Cardiac septum (tissue), 1 donor: ENCODE results near the gene EIF5A. TPM values are rescaled to one million over a fixed set of nuclear protein-coding genes. Genes with fewer than 3 reads are reported as not detected.
A peak's percentile ranks its signal among the peaks of the same experiment; 100 is the strongest.

Experiments
- DNase-seq: peaks from one replicate; pipeline ENCODE4 v3.0.0-alpha.2; 2020; ENCODE audit warnings: low spot score
- intact Hi-C: fragments of 100-400 bp; cut with DNase I; formaldehyde crosslinking; loops from one replicate; pipeline ENCODE4 v1.14.0; 2022
- total RNA-seq: library from RNA; stranded (reverse); fragmentation: NEBNext Ultra II Directional; extraction: Animal tissue kit (Norgen Biotek cat#: 25700); gene quantifications from one replicate; pipeline ENCODE4 v1.2.1, GENCODE V29; 2021
- donor health status: DM: no; HTN: no; CAD: no.

EIF5A gene
- total RNA-seq, 1 donor from 2014 or later = 263 TPM

- DNase-seq = no peak
- intact Hi-C loops = no loop called here
Measured at GRCh38 chr17:7282752-7283321, 24.6 kb upstream of the EIF5A start.

DNA sequence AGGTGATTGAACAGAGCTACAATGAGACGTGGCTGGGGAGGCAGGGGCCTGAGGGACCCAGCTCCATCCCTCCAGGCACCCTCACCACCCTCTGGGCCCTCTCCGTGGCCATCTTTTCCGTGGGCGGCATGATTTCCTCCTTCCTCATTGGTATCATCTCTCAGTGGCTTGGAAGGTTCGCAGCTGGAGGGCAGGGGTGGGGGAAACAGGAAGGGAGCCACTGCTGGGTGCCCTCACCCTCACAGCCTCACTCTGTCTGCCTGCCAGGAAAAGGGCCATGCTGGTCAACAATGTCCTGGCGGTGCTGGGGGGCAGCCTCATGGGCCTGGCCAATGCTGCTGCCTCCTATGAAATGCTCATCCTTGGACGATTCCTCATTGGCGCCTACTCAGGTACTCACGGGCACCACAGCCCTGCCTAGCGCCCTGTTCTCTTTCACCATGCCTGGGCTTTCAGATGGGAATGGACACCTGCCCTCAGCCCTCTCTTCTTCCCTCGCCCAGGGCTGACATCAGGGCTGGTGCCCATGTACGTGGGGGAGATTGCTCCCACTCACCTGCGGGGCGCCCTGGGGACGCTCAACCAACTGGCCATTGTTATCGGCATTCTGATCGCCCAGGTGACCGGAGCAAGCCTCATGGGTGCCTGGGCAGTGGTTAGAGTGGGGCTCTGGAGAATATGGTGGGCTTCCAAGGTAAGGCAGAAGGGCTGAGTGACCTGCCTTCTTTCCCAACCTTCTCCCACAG lies 23.8 kb upstream of the EIF5A start:
- intact Hi-C loops = no loop called here

GRCh38 chr17:7284911-7285310 lies 22.5 kb upstream of the EIF5A start:
- intact Hi-C loops = no loop called here
- DNase-seq = no peak

More for the DNA sequence above, 23.8 kb upstream of the EIF5A start:
- DNase-seq = no peak

GRCh38 chr17:7285679-7286078 lies 21.7 kb upstream of the EIF5A start:
- peak; percentile 63 for DNase-seq
- intact Hi-C loops = no loop called here

DNA sequence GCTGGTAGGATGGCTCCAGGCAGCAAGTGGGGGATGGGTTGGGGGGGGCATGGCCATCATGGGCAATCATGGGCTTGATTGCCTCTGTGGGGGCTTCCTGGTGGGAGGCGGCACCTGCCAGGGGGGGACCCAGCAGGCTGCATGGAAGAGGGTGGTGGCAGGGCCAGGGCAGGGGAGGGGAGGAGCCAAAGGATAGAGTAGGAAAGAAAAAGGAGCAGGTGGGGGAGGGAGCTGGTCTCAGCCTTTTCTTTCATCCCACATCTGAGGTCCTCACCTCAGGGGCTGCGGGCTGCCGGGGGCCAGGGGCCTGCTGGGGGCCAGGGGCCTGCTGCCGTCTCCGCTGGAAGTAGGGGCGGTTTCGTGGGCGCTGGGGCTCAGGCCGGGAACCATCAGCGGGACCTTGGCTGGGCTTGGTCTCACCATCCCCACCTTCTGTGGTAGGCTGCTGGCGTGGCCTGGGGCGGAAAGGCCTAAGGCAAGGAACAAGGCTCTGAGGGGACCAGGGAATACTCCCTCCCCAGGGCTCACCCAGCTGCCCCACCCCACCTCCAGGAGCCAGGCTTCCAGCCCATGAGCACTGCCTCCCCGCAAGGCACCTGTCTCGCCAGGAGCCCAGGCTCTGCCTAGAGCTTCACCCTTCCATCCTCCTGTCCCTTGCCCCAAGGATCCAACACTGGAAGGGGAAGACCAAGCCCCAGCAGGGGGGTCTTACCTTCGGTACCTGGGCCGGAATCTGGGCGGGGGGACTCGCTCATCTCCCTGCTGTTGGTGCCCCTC lies 18.0 kb upstream of the EIF5A start:
- intact Hi-C loops = no loop called here
- no peak for DNase-seq

DNA sequence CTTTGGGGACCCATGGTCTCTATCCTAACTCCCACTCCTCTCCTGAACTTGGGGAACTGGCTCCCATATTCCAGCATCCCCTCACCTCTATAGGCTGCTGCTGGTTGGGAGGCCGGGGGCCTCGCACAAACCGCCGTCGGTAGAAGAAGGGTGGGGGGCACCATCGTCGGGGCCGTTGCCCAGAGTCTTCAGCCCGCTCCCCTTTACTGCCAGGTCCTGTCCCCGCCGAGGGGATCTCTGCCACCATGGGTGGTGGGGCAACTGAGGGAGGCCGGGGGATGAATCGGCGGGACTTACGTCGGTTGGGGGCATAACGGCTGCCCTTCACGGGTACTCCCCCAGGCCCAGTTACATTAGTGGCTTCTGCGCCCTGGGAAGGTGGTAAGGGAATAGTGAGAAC lies 17.3 kb upstream of the EIF5A start:
- DNase-seq = no peak

DNA sequence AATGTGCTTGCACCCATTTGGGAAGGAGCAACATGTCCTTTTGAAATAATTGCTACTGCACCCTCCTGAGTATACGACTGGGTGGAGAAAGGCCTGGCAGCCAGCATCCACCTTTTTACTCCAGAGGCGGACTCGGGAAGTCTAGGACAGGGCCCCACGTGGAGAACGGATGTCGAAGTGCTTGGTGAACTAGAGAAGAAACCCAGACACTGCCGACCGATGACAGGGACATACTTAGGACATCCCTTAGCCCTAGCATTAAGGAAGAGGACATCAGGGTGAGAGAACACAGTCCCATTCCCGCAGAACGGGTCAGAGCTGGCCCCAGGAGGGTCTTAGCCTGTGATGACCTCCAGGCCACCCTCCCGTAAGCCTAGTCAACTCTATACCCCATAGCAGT lies 16.7 kb upstream of the EIF5A start:
- DNase-seq = no peak
- intact Hi-C loops = no loop called here

More for the DNA sequence above, 17.3 kb upstream of the EIF5A start:
- intact Hi-C loops = no loop called here

DNA sequence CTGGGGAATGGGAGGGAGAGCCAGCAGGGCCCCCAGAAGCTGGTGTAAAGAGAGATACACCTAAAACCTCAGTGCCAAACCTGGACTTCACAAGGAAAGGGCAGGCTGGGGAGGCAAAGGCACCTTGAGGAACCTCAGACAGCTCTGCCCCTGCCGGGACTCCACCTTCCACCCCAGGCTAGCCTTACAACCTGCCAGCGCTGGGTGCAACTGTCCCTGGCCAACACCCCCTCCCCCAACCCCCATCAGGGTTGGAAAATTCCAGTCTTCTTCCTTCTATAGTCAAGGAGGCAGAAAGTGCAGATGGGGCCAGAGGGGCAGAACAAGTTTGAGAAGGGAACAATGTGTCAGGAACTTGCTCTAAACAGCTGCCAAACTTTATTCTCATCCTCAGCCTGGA lies 15.2 kb upstream of the EIF5A start:
- DNase-seq = no peak

DNA sequence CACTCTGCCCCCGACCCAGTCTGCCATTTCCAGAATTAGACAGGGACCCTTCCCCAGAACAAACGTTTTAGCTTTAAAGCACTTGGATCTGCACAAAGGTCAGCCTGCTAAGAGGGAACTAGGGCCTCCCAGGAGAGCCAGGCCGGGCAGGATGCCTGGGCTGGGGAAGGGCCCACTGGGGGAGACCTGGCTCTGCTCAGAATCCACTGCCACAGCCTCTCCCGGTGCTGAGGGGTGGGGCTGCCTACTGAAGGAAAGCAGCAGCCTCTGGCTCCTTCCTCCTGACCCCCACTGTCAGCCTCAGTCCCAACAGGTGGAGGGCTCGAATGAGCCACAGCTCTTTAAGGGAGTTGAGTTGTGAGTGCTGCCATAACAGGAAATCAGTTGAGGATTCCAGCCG lies 14.7 kb upstream of the EIF5A start:
- no peak for DNase-seq
- intact Hi-C loops = no loop called here

More for the DNA sequence above, 15.2 kb upstream of the EIF5A start:
- intact Hi-C loops = no loop called here

DNA sequence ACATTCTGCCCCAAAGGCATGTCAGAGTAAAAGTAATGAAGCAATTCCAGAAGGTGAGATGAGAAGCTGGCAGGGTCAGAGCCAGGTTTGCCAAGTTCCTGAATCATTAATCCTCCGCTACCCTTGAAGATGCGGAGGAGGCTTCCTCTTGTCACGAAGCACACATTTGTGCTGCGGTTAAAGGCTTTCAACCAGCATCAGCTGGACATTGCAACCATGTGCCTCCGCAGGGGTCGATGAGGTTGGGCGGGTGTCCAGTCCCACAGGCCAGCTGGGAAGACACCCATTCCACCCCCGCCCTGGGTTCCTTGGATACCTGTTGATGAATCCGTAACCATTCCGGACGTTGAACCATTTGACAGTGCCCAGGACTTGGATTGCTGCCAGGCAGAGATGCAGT lies 14.3 kb upstream of the EIF5A start:
- intact Hi-C loops = no loop called here
- DNase-seq = no peak

DNA sequence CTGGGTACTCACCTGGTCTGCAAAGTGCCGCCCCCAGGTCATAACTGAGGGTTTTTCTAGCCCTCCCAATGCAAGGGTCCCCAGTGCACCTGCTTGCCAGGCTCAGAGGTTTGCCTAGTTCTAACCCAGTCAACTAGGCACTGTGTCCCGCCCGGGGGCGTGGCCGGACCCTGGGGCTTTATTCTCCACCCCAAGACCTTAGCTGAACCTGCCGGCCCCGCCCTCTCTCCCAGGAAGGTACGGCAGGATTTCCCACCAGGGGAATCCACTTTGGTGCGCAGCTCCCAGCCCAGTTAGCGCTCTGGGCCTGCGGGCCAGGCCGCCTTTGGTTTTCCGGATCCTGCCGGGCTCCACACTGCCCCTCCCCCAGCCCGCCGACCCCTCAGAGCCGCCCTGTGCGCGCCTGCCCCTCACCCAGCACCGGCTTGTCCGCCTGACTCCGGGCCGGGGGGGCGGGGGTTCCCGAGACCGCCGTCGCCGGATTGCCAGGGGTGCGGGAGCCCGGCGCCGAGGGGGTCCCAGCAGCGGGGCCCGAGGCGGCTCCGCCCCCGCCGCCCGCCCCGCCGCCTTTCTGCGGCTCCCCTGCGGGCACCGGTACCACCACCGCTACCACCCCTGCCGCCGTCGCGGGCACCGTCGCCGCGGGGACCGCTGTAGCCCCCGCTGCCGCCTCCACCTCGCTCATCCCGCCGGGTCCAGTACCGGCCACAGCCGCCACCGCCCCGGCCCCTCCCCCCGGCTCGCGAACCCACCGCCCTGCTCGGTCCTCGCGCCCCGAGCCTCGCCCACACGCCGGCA lies 13.4 kb upstream of the EIF5A start:
- intact Hi-C loops = no loop called here
- DNase-seq = no peak

DNA sequence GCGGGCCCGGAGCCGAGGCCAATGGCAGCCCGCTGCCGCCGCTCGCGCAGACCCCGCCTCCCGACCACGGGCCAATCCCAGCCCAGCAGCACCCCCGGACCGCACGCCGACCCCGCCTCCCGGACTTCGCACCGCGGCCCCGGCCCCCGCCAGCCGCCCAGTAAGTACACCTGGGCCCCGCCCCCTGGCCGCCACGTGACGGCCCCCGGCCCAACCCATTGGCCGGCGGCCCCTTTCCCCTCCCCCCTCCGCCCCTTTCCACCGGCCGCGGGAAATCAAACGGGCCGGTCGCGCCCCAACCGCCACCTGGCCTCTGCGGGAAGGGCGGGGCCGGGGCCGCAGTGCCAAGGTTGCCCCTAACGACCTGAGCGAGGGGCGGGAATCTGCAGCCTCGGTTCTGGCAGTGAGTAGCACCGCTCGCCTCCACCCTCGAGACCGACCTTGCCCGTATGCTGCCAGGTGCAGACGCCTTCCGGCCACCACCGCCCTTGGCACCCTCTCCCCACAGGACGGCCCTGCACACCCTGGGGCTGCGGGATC lies 12.7 kb upstream of the EIF5A start, which contains the start of gene YBX2:
Gene YBX2 (minus strand): TSS at position 26 of the 540 bp plus-strand sequence. CDS start 139 bp downstream, outside the sequence.
- peak; percentile 87 for DNase-seq
- intact Hi-C loops = loop anchor here (5.0 kb wide), 1 partner anchor 247 kb away; no protein-coding TSS in a partner anchor

GRCh38 chr17:7295230-7296180 lies 11.9 kb upstream of the EIF5A start:
- intact Hi-C loops = loop anchor here (1.0 to 5.0 kb wide), 2 partner anchors 15 to 248 kb away; no protein-coding TSS in a partner anchor
- no peak for DNase-seq

DNA sequence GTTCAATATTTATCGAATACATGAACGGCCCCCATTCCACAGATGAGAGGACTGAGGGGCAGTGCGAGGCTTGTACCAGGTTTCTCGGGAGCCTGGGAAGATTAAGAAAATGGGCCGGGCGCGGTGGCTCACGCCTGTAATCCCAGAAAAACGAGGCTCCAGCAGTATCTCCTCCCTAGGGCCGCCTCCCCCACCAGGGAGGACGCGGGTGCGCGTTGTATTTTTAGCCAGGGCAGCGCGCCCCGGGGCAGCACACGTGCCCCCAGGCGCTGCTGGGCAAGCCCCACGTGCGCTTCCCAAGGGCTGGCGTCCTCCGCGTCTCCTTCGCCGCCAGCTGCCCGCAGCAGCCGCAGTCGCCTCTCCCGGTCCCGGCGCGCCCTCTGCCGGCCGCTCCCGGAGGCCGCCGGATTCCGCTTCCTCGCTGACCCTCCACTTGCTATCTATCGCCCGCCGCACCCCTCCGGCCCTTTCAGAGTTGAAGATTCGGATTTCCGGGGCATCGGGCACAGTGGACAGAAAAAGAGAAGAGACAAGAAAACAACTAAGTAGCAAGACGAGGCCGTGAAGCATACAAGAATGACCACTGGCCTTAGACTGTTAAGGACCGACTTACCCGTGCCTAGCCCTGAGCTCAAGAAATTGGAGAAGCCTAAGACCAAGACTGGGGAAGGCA lies 11.1 kb upstream of the EIF5A start:
- peak; percentile 92 for DNase-seq
- intact Hi-C loops = loop anchor here (1.0 to 5.0 kb wide), 2 partner anchors 16 to 249 kb away; no protein-coding TSS in a partner anchor

GRCh38 chr17:7304179-7304578 lies 3.2 kb upstream of the EIF5A start:
- intact Hi-C loops = no loop called here
- DNase-seq = no peak

DNA sequence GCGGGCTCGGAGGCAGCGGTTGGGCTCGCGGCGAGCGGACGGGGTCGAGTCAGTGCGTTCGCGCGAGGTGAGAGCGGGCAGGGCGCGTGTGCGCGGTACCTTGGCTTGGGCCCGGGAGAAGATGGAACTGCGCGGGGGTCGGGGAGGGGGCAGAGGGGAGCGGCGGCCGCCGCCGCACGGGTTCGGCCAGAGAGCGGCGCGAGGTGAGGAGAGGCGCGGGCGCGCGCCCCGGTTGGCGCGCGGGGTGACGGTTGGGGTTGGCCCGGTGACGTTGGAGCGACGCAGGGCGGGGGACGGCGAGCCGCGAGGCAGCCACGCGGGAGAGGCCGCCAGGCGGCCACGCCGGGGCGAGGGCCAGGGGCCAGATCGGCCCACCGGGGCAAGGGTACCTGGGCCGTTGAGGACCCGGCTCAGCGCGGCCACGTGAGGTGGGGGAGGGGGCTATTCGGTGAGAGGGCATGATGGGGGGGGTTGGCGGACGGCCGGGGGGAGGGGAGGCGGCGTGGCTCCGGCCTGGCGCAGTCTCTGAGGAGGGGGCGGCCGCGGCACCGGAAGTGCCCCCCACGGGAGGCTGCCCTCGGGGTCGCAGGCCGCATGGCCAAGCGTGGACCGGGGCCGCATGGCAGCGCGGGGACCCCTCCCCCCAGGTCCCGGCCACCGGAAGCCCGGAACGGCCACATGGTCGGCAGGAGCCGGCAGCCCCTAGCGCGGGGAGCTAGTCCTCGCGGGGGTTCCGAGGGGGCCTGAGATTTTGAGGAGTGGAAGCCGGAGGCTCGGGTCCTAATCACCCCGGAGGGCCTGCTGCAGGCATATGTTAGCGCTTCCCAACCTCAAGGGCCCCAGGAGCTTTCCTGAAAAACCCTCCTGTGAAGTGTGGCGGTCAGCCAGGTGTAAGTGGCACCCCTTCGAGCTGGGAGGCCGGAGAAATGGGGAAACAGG lies 527 bp downstream of the EIF5A start:
- DNase-seq = peak; percentile 80
- intact Hi-C loops = loop anchor here (2.0 to 5.0 kb wide), 3 partner anchors 21 to 71 kb away; partner anchors contain the start of genes NEURL4 and PHF23
